ENCODE results near the gene KCTD18. TPM values are rescaled to one million over a fixed set of nuclear protein-coding genes. Genes with fewer than 3 reads are reported as not detected.

Gene KCTD18
- total and polyA plus RNA-seq, 4 donors = 4.4 to 7.9 (median 6.5) TPM

DNA sequence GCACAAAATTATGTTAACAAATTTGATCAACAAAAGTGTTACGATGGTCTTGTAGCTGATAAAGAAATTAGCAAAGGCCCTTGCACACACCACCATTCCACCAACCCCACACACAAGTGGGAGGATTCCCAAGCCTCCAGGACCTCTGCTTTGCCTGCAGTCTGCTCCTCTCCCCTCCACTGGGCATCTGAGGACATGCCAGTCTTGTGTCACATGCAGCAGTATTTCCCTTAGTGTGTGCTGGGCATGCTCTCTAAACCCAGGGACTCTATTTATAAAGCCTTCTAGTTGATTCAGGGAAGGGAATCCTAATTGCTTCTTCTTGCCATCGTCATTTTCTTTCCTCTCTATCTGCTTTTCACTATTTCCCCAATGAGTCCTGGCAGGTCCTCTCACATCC, 53.3 kb downstream of the KCTD18 start:
- Histone ChIP-seq H3K4me3 (ENCODE audit: low read depth in 1 of 3, low read length in 3 of 3) (no peak overlapping the region), H3K27me3 (ENCODE audit: control insufficient read depth in 4 of 4, insufficient read depth in 4 of 4, low read length in 3 of 4) (no peaks in the 10 kb centered on the region), H3K27ac (ENCODE audit: low read depth in 1 of 2, low read length in 2 of 2) (no peak overlapping the region), H3K36me3 (ENCODE audit: control insufficient read depth in 4 of 4, insufficient read depth in 3 of 4, low read depth in 1 of 4, low read length in 3 of 4) (peaks cover 0 to 13% (median under 1%) of the 10 kb centered on the region in 4 donors), H3K4me1 (ENCODE audit: control insufficient read depth in 4 of 4, insufficient read depth in 4 of 4, low read length in 3 of 4) (peaks cover 0 to 9% (median 1%) of the 10 kb centered on the region in 4 donors), H3K9ac (ENCODE audit: low read depth in 1 of 2, low read length in 2 of 2) (no peak overlapping the region), H3K9me3 (ENCODE audit: control insufficient read depth in 4 of 4, low read length in 3 of 4) (no peaks in the 10 kb centered on the region)
- no peak for DNase-seq (ENCODE audit: low spot score)
- TF ChIP-seq TAF1 (conservative IDR thresholded peaks at IDR 0.05) (no peak), YY1 (IDR thresholded peaks at IDR 0.05) (no peak)
- 88% methylated on average over 2 of the region's 2 CpGs for WGBS

DNA sequence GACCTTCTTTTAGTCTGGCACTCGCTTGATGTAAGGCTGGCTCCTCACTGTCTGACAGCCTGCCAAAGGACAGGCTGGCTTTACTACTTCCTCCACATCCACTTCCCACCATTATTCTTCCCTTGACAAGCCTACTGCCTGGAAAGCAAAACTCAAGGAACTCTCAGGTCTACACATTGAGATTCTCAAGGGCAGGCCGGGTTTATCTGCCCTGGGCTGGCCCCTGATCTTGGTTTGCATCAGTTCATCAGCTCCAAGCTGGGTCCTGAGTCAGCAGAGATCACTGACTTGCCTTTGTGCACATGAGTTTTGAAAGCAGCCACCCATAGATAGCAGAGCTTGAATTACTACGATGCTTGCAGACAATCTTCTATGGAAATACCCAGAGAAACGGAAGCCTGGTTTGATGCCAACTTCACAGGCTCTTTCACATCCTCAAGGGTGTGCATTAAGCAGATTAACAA, 53.9 kb downstream of the KCTD18 start:
- Histone ChIP-seq H3K27ac (ENCODE audit: low read depth in 1 of 2, low read length in 2 of 2) (no peak overlapping the region), H3K9me3 (ENCODE audit: control insufficient read depth in 4 of 4, low read length in 3 of 4) (no peaks in the 10 kb centered on the region), H3K27me3 (ENCODE audit: control insufficient read depth in 4 of 4, insufficient read depth in 4 of 4, low read length in 3 of 4) (no peaks in the 10 kb centered on the region), H3K4me3 (ENCODE audit: low read depth in 1 of 3, low read length in 3 of 3) (no peak overlapping the region), H3K9ac (ENCODE audit: low read depth in 1 of 2, low read length in 2 of 2) (no peak overlapping the region), H3K4me1 (ENCODE audit: control insufficient read depth in 4 of 4, insufficient read depth in 4 of 4, low read length in 3 of 4) (peaks cover 0 to 9% (median 1%) of the 10 kb centered on the region in 4 donors), H3K36me3 (ENCODE audit: control insufficient read depth in 4 of 4, insufficient read depth in 3 of 4, low read depth in 1 of 4, low read length in 3 of 4) (peaks cover 0 to 9% (median 2%) of the 10 kb centered on the region in 4 donors)
- no peak for DNase-seq (ENCODE audit: low spot score)
- TF ChIP-seq RXRA (IDR thresholded peaks at IDR 0.05) (no peak), RAD21 (IDR thresholded peaks at IDR 0.05) (no peak), FOXA2 (IDR thresholded peaks at IDR 0.05) (no peak), YY1 (IDR thresholded peaks at IDR 0.05) (no peak), GABPA (IDR thresholded peaks at IDR 0.05 in 1 of 2, conservative IDR thresholded peaks at IDR 0.05 in 1 of 2) (no peak), EGR1 (IDR thresholded peaks at IDR 0.05; ENCODE audit: low read depth in 2 of 2) (no peak), JUND (IDR thresholded peaks at IDR 0.05) (no peak), TAF1 (conservative IDR thresholded peaks at IDR 0.05) (no peak), HNF4G (IDR thresholded peaks at IDR 0.05) (no peak), HNF4A (conservative IDR thresholded peaks at IDR 0.05) (no peak), NR2F2 (IDR thresholded peaks at IDR 0.05) (no peak)
- TF ChIP-seq, protein P1, sequence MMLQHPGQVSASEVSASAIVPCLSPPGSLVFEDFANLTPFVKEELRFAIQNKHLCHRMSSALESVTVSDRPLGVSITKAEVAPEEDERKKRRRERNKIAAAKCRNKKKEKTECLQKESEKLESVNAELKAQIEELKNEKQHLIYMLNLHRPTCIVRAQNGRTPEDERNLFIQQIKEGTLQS (IDR thresholded peaks at IDR 0.05) = no peak
- TF ChIP-seq, protein P2, sequence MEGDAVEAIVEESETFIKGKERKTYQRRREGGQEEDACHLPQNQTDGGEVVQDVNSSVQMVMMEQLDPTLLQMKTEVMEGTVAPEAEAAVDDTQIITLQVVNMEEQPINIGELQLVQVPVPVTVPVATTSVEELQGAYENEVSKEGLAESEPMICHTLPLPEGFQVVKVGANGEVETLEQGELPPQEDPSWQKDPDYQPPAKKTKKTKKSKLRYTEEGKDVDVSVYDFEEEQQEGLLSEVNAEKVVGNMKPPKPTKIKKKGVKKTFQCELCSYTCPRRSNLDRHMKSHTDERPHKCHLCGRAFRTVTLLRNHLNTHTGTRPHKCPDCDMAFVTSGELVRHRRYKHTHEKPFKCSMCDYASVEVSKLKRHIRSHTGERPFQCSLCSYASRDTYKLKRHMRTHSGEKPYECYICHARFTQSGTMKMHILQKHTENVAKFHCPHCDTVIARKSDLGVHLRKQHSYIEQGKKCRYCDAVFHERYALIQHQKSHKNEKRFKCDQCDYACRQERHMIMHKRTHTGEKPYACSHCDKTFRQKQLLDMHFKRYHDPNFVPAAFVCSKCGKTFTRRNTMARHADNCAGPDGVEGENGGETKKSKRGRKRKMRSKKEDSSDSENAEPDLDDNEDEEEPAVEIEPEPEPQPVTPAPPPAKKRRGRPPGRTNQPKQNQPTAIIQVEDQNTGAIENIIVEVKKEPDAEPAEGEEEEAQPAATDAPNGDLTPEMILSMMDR (IDR thresholded peaks at IDR 0.05; ENCODE audit: low read depth, low read length, missing input control) = no peak
- TF ChIP-seq, protein P3, sequence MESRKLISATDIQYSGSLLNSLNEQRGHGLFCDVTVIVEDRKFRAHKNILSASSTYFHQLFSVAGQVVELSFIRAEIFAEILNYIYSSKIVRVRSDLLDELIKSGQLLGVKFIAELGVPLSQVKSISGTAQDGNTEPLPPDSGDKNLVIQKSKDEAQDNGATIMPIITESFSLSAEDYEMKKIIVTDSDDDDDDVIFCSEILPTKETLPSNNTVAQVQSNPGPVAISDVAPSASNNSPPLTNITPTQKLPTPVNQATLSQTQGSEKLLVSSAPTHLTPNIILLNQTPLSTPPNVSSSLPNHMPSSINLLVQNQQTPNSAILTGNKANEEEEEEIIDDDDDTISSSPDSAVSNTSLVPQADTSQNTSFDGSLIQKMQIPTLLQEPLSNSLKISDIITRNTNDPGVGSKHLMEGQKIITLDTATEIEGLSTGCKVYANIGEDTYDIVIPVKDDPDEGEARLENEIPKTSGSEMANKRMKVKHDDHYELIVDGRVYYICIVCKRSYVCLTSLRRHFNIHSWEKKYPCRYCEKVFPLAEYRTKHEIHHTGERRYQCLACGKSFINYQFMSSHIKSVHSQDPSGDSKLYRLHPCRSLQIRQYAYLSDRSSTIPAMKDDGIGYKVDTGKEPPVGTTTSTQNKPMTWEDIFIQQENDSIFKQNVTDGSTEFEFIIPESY (IDR thresholded peaks at IDR 0.05) = no peak
- TF ChIP-seq, protein P4, sequence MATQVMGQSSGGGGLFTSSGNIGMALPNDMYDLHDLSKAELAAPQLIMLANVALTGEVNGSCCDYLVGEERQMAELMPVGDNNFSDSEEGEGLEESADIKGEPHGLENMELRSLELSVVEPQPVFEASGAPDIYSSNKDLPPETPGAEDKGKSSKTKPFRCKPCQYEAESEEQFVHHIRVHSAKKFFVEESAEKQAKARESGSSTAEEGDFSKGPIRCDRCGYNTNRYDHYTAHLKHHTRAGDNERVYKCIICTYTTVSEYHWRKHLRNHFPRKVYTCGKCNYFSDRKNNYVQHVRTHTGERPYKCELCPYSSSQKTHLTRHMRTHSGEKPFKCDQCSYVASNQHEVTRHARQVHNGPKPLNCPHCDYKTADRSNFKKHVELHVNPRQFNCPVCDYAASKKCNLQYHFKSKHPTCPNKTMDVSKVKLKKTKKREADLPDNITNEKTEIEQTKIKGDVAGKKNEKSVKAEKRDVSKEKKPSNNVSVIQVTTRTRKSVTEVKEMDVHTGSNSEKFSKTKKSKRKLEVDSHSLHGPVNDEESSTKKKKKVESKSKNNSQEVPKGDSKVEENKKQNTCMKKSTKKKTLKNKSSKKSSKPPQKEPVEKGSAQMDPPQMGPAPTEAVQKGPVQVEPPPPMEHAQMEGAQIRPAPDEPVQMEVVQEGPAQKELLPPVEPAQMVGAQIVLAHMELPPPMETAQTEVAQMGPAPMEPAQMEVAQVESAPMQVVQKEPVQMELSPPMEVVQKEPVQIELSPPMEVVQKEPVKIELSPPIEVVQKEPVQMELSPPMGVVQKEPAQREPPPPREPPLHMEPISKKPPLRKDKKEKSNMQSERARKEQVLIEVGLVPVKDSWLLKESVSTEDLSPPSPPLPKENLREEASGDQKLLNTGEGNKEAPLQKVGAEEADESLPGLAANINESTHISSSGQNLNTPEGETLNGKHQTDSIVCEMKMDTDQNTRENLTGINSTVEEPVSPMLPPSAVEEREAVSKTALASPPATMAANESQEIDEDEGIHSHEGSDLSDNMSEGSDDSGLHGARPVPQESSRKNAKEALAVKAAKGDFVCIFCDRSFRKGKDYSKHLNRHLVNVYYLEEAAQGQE (IDR thresholded peaks at IDR 0.05) = no peak
- TF ChIP-seq, protein P5, sequence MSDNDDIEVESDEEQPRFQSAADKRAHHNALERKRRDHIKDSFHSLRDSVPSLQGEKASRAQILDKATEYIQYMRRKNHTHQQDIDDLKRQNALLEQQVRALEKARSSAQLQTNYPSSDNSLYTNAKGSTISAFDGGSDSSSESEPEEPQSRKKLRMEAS (IDR thresholded peaks at IDR 0.05) = no peak
- 65% methylated on average over 4 of the region's 4 CpGs for WGBS
